Measurements from ENCODE around the gene SELENOP.

Gene SELENOP

GRCh38 chr5:42842921-42843641, 31.4 kb upstream of the SELENOP start:
- H3K9ac ChIP-seq (ENCODE audit: low read depth, low read length): no peak overlapping the region
- no peaks in the 10 kb centered on the region for H3K27me3 ChIP-seq (ENCODE audit: control insufficient read depth, insufficient read depth, low read length)
- no peaks in the 10 kb centered on the region for H3K9me3 ChIP-seq (ENCODE audit: control insufficient read depth, insufficient read depth, low read length)
- no peaks in the 10 kb centered on the region for H3K36me3 ChIP-seq (ENCODE audit: control insufficient read depth, insufficient read depth, low read length)
- no peaks in the 10 kb centered on the region for H3K4me1 ChIP-seq (ENCODE audit: control insufficient read depth, insufficient read depth, low read length)
- no peak overlapping the region for H3K27ac ChIP-seq (ENCODE audit: low read depth, low read length)
- H3K4me3 ChIP-seq (ENCODE audit: low read depth, low read length): no peak overlapping the region

- Histone ChIP-seq H3K27ac (ENCODE audit: low read depth, low read length) (no peak overlapping the region), H3K9ac (ENCODE audit: low read depth, low read length) (no peak overlapping the region), H3K36me3 (ENCODE audit: control insufficient read depth, insufficient read depth, low read length) (no peaks in the 10 kb centered on the region), H3K4me1 (ENCODE audit: control insufficient read depth, insufficient read depth, low read length) (no peaks in the 10 kb centered on the region), H3K27me3 (ENCODE audit: control insufficient read depth, insufficient read depth, low read length) (no peaks in the 10 kb centered on the region), H3K9me3 (ENCODE audit: control insufficient read depth, insufficient read depth, low read length) (no peaks in the 10 kb centered on the region), H3K4me3 (ENCODE audit: low read depth, low read length) (no peak overlapping the region)
Measured at GRCh38 chr5:42840842-42841567, 29.3 kb upstream of the SELENOP start.

GRCh38 chr5:42840269-42840668, 28.6 kb upstream of the SELENOP start:
- Histone ChIP-seq H3K4me3 (ENCODE audit: low read depth, low read length) (no peak overlapping the region), H3K9ac (ENCODE audit: low read depth, low read length) (no peak overlapping the region), H3K27ac (ENCODE audit: low read depth, low read length) (no peak overlapping the region), H3K4me1 (ENCODE audit: control insufficient read depth, insufficient read depth, low read length) (no peaks in the 10 kb centered on the region), H3K27me3 (ENCODE audit: control insufficient read depth, insufficient read depth, low read length) (no peaks in the 10 kb centered on the region), H3K9me3 (ENCODE audit: control insufficient read depth, insufficient read depth, low read length) (no peaks in the 10 kb centered on the region), H3K36me3 (ENCODE audit: control insufficient read depth, insufficient read depth, low read length) (no peaks in the 10 kb centered on the region)

GRCh38 chr5:42839196-42839595, 27.5 kb upstream of the SELENOP start:
- Histone ChIP-seq H3K36me3 (ENCODE audit: control insufficient read depth, insufficient read depth, low read length) (no peaks in the 10 kb centered on the region), H3K9ac (ENCODE audit: low read depth, low read length) (no peak overlapping the region), H3K27ac (ENCODE audit: low read depth, low read length) (no peak overlapping the region), H3K27me3 (ENCODE audit: control insufficient read depth, insufficient read depth, low read length) (no peaks in the 10 kb centered on the region), H3K4me1 (ENCODE audit: control insufficient read depth, insufficient read depth, low read length) (no peaks in the 10 kb centered on the region), H3K9me3 (ENCODE audit: control insufficient read depth, insufficient read depth, low read length) (no peaks in the 10 kb centered on the region), H3K4me3 (ENCODE audit: low read depth, low read length) (no peak overlapping the region)

- Histone ChIP-seq H3K4me1 (ENCODE audit: control insufficient read depth, insufficient read depth, low read length) (no peaks in the 10 kb centered on the region), H3K27me3 (ENCODE audit: control insufficient read depth, insufficient read depth, low read length) (no peaks in the 10 kb centered on the region), H3K4me3 (ENCODE audit: low read depth, low read length) (no peak overlapping the region), H3K36me3 (ENCODE audit: control insufficient read depth, insufficient read depth, low read length) (no peaks in the 10 kb centered on the region), H3K9me3 (ENCODE audit: control insufficient read depth, insufficient read depth, low read length) (no peaks in the 10 kb centered on the region), H3K9ac (ENCODE audit: low read depth, low read length) (no peak overlapping the region), H3K27ac (ENCODE audit: low read depth, low read length) (no peak overlapping the region)
Measured at GRCh38 chr5:42837601-42838000, 25.9 kb upstream of the SELENOP start.

GRCh38 chr5:42836070-42836769, 24.5 kb upstream of the SELENOP start:
- H3K4me1 ChIP-seq (ENCODE audit: control insufficient read depth, insufficient read depth, low read length): no peaks in the 10 kb centered on the region
- H3K36me3 ChIP-seq (ENCODE audit: control insufficient read depth, insufficient read depth, low read length): no peaks in the 10 kb centered on the region
- H3K9me3 ChIP-seq (ENCODE audit: control insufficient read depth, insufficient read depth, low read length): no peaks in the 10 kb centered on the region
- no peak overlapping the region for H3K9ac ChIP-seq (ENCODE audit: low read depth, low read length)
- H3K27ac ChIP-seq (ENCODE audit: low read depth, low read length): no peak overlapping the region
- no peak overlapping the region for H3K4me3 ChIP-seq (ENCODE audit: low read depth, low read length)
- no peaks in the 10 kb centered on the region for H3K27me3 ChIP-seq (ENCODE audit: control insufficient read depth, insufficient read depth, low read length)

- no peak overlapping the region for H3K4me3 ChIP-seq (ENCODE audit: low read depth, low read length)
- H3K4me1 ChIP-seq (ENCODE audit: control insufficient read depth, insufficient read depth, low read length): no peaks in the 10 kb centered on the region
- H3K9me3 ChIP-seq (ENCODE audit: control insufficient read depth, insufficient read depth, low read length): no peaks in the 10 kb centered on the region
- no peak overlapping the region for H3K9ac ChIP-seq (ENCODE audit: low read depth, low read length)
- H3K27me3 ChIP-seq (ENCODE audit: control insufficient read depth, insufficient read depth, low read length): no peaks in the 10 kb centered on the region
- no peak overlapping the region for H3K27ac ChIP-seq (ENCODE audit: low read depth, low read length)
- no peaks in the 10 kb centered on the region for H3K36me3 ChIP-seq (ENCODE audit: control insufficient read depth, insufficient read depth, low read length)
Measured at GRCh38 chr5:42832060-42832459, 20.4 kb upstream of the SELENOP start.

GRCh38 chr5:42830924-42831323, 19.2 kb upstream of the SELENOP start:
- Histone ChIP-seq H3K9ac (ENCODE audit: low read depth, low read length) (no peak overlapping the region), H3K27ac (ENCODE audit: low read depth, low read length) (no peak overlapping the region), H3K27me3 (ENCODE audit: control insufficient read depth, insufficient read depth, low read length) (no peaks in the 10 kb centered on the region), H3K4me3 (ENCODE audit: low read depth, low read length) (no peak overlapping the region), H3K4me1 (ENCODE audit: control insufficient read depth, insufficient read depth, low read length) (no peaks in the 10 kb centered on the region), H3K9me3 (ENCODE audit: control insufficient read depth, insufficient read depth, low read length) (no peaks in the 10 kb centered on the region), H3K36me3 (ENCODE audit: control insufficient read depth, insufficient read depth, low read length) (no peaks in the 10 kb centered on the region)

GRCh38 chr5:42828671-42829070, 17.0 kb upstream of the SELENOP start:
- H3K4me1 ChIP-seq (ENCODE audit: control insufficient read depth, insufficient read depth, low read length): no peaks in the 10 kb centered on the region
- H3K4me3 ChIP-seq (ENCODE audit: low read depth, low read length): no peak overlapping the region
- no peak overlapping the region for H3K27ac ChIP-seq (ENCODE audit: low read depth, low read length)
- no peaks in the 10 kb centered on the region for H3K27me3 ChIP-seq (ENCODE audit: control insufficient read depth, insufficient read depth, low read length)
- no peaks in the 10 kb centered on the region for H3K9me3 ChIP-seq (ENCODE audit: control insufficient read depth, insufficient read depth, low read length)
- no peaks in the 10 kb centered on the region for H3K36me3 ChIP-seq (ENCODE audit: control insufficient read depth, insufficient read depth, low read length)
- H3K9ac ChIP-seq (ENCODE audit: low read depth, low read length): no peak overlapping the region

GRCh38 chr5:42826757-42827515, 15.2 kb upstream of the SELENOP start:
- Histone ChIP-seq H3K9me3 (ENCODE audit: control insufficient read depth, insufficient read depth, low read length) (no peaks in the 10 kb centered on the region), H3K27ac (ENCODE audit: low read depth, low read length) (no peak overlapping the region), H3K27me3 (ENCODE audit: control insufficient read depth, insufficient read depth, low read length) (no peaks in the 10 kb centered on the region), H3K9ac (ENCODE audit: low read depth, low read length) (no peak overlapping the region), H3K4me3 (ENCODE audit: low read depth, low read length) (no peak overlapping the region), H3K4me1 (ENCODE audit: control insufficient read depth, insufficient read depth, low read length) (no peaks in the 10 kb centered on the region), H3K36me3 (ENCODE audit: control insufficient read depth, insufficient read depth, low read length) (no peaks in the 10 kb centered on the region)

Measured in HUES48 (cell line).